Left ventricle myocardium inferior (tissue), 1 donor: ENCODE results near the gene OTULINL. TPM values are rescaled to one million over a fixed set of nuclear protein-coding genes. Genes with fewer than 3 reads are reported as not detected.
"Not testable (repeated sequence)": the region's sequence is repeated elsewhere in the genome, so short reads cannot be mapped to it uniquely, and the experiment has no call there.

Source experiments
- DNase-seq: peaks from one replicate; pipeline ENCODE4 v3.0.0-alpha.2; 2020
- H3K27ac ChIP-seq: fragments of 200-600 bp; replicated peaks from 2 replicates; pipeline ENCODE4 v1.8.0; 2021
- H3K27me3 ChIP-seq: fragments of 200-600 bp; 2 replicates; pipeline ENCODE4 v1.8.0; 2021; ENCODE audit warnings: low read depth
- H3K36me3 ChIP-seq: fragments of 200-600 bp; 2 replicates; pipeline ENCODE4 v1.8.0; 2021
- H3K4me1 ChIP-seq: fragments of 200-600 bp; 2 replicates; pipeline ENCODE4 v1.8.0; 2021
- H3K4me3 ChIP-seq: fragments of 200-600 bp; 2 replicates; pipeline ENCODE4 v1.8.0; 2021; ENCODE audit warnings: mild to moderate bottlenecking, moderate library complexity
- H3K9me3 ChIP-seq: fragments of 200-600 bp; replicated peaks from 2 replicates; pipeline ENCODE4 v1.8.0; 2021
- intact Hi-C: fragments of 100-400 bp; cut with micrococcal nuclease; formaldehyde crosslinking; loops from one replicate; pipeline ENCODE4 v1.11.0; 2022
- total RNA-seq: library from RNA; stranded (reverse); fragmentation: NEBNext Ultra II Directional; extraction: Animal tissue kit (Norgen Biotek cat#: 25700); gene quantifications from one replicate; pipeline ENCODE4 v1.2.1, GENCODE V29; 2021
- TF ChIP-seq, protein P1 (sequence below): fragments of 200-600 bp; IDR thresholded peaks from 2 replicates; pipeline ENCODE4 v1.8.0; 2021; ENCODE audit warnings: antibody characterized with exemption, mild to moderate bottlenecking, borderline replicate concordance
- donor health status: DM: no; HTN: yes; CAD: no; lungs with severe emphysema.

Gene OTULINL
- total RNA-seq, 1 donor from 2014 or later = 3.8 TPM

DNA sequence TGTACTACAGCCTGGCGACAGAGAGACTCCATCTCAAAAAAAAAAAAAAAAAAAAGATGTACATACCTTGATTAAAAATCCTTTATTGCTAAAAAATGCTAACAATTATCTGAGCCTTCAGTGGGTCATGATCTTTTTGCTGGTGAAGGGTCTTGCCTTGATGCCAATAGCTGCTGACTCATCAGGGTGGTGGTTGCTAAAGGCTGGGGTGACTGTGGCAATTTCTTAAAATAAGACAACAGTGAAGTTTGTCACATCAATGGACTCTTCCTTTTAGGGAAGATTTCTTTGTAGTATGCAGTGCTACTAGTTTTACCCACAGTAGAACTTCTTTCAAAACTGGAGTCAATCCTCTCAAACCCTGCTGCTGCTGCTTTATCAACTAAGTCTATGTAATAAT lies 33.9 kb upstream of the OTULINL start:
- peaks cover 17% of the 10 kb centered on the region for H3K9me3 ChIP-seq
- no peak for DNase-seq
- H3K27me3 ChIP-seq = peaks cover 31% of the 10 kb centered on the region
- no peak overlapping the region for H3K4me3 ChIP-seq
- no peaks in the 10 kb centered on the region for H3K4me1 ChIP-seq
- TF ChIP-seq, protein P1, sequence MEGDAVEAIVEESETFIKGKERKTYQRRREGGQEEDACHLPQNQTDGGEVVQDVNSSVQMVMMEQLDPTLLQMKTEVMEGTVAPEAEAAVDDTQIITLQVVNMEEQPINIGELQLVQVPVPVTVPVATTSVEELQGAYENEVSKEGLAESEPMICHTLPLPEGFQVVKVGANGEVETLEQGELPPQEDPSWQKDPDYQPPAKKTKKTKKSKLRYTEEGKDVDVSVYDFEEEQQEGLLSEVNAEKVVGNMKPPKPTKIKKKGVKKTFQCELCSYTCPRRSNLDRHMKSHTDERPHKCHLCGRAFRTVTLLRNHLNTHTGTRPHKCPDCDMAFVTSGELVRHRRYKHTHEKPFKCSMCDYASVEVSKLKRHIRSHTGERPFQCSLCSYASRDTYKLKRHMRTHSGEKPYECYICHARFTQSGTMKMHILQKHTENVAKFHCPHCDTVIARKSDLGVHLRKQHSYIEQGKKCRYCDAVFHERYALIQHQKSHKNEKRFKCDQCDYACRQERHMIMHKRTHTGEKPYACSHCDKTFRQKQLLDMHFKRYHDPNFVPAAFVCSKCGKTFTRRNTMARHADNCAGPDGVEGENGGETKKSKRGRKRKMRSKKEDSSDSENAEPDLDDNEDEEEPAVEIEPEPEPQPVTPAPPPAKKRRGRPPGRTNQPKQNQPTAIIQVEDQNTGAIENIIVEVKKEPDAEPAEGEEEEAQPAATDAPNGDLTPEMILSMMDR = no peak
- no peak overlapping the region for H3K27ac ChIP-seq
- intact Hi-C loops = no loop called here
- no peaks in the 10 kb centered on the region for H3K36me3 ChIP-seq

DNA sequence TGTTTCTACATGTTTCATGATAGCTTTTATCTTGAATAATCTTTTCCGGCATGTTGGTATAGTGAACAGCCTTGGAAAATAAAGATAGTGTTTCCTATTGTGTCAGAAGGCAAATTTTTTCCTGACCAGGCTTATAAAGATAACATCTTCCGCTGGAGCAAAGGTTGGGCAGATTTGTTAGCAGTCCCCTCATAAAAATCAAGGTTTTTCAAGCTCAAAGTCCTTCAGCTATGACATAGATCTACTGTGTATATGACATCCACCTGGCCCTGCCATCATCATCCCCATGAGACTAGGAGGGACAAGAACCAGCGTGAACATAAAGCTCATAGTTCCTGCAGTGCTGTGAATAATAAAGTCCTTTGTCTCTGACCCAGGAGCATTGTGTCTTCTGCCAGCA lies 30.4 kb upstream of the OTULINL start:
- Histone ChIP-seq H3K36me3 (no peaks in the 10 kb centered on the region), H3K27ac (no peak overlapping the region), H3K4me3 (no peak overlapping the region), H3K9me3 (peaks cover 18% of the 10 kb centered on the region), H3K4me1 (no peaks in the 10 kb centered on the region), H3K27me3 (peaks cover 35% of the 10 kb centered on the region)
- DNase-seq = no peak
- TF ChIP-seq, protein P1 = no peak
- intact Hi-C loops = no loop called here

DNA sequence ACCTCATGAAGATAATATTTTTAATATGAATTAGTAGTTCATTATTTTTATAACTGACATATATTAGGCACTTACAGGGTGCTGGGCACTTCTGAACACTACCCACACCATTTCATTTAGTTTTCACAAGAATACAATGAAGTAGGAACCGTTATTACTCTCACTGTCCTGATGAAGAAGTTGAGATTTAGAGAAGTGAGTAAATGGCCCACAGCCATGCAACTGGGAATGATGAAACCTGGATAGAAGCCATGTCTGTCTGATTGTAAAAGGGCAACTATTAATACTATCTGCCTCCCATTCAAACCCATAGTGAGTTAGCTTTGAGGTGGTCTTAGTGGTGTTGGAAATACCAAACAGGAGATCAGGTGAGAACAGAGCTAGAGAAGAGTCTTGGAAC lies 29.6 kb upstream of the OTULINL start:
- no peak overlapping the region for H3K27ac ChIP-seq
- H3K36me3 ChIP-seq = no peaks in the 10 kb centered on the region
- peaks cover 40% of the 10 kb centered on the region for H3K27me3 ChIP-seq
- TF ChIP-seq, protein P1 = no peak
- no peak overlapping the region for H3K4me3 ChIP-seq
- DNase-seq = no peak
- peaks cover 12% of the 10 kb centered on the region for H3K9me3 ChIP-seq
- no peaks in the 10 kb centered on the region for H3K4me1 ChIP-seq
- intact Hi-C loops = no loop called here

DNA sequence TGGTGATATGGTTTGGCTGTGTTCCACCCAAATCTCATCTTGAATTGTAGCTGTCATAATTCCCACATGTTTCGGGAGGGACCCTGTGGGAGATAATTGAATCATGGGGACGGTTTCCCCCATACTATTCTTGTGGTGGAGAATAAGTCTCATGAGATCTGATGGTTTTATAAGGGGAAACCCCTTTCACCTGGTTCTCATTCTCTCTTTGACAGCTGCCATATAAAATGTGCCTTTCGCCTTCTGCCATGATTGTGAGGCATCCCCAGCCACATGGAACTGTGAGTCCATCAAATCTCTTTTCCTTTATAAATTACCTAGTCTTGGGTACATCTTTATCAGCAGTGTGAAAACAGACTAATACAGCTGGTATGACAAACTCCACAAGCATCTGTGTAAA lies 27.3 kb upstream of the OTULINL start:
- Histone ChIP-seq H3K27me3 (peaks cover 55% of the 10 kb centered on the region), H3K9me3 (peaks cover 12% of the 10 kb centered on the region)
- H3K4me1 ChIP-seq, intact Hi-C loops, DNase-seq, H3K27ac ChIP-seq, H3K4me3 ChIP-seq, H3K36me3 ChIP-seq: not testable (repeated sequence)

DNA sequence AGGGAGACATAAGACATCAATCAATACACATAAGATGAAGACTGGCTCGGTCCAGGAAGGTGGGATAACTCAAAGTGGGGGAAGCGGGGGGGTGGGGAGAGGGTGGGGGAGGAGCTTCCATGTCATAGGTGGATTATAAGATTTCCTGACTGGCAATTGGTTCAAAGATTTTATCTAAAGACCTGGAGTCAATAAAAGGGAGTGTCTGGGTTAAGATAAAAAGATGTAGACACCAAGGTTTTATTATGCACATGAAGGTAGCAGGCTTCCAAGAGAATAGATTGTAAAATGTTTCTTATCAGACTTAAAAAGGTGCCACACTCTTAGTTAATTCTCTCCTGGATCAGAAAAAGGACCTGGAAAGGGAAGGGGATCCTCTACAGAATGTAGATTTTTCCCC lies 25.6 kb upstream of the OTULINL start:
- TF ChIP-seq, protein P1 = no peak
- intact Hi-C loops = no loop called here
- no peak for DNase-seq
- peaks cover 61% of the 10 kb centered on the region for H3K27me3 ChIP-seq
- no peak overlapping the region for H3K4me3 ChIP-seq
- H3K9me3 ChIP-seq = peaks cover 12% of the 10 kb centered on the region
- H3K4me1 ChIP-seq = no peaks in the 10 kb centered on the region
- no peaks in the 10 kb centered on the region for H3K36me3 ChIP-seq
- no peak overlapping the region for H3K27ac ChIP-seq

DNA sequence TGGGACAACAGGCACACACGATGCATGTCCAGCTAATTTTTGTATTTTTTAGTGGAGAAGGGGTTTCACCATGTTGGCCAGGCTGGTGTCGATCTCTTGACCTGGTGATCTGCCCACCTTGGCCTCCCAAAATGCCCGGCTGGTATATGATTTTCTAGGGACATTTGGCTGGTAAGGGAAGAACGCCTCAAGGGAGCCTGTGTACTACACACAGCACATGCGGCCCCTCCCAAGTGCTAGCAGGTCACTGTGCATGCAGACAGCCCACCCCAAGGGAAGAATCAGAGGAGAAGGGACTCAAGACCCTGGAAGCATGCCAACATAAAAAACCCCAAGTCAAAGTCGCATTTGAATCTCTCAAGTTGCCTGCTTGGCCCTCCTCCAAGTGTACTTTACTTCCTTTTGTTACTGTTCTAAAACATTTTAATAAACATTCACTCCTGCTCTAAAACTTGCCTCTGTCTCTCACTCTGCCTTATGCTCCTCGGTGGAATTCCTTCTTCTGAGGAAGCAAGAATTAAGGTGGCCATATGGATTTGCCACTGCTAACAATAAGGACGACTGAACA lies 24.3 kb upstream of the OTULINL start:
- Histone ChIP-seq H3K4me3 (no peak overlapping the region), H3K9me3 (peaks cover 5% of the 10 kb centered on the region), H3K4me1 (no peaks in the 10 kb centered on the region), H3K27me3 (peaks cover 56% of the 10 kb centered on the region), H3K36me3 (no peaks in the 10 kb centered on the region), H3K27ac (no peak overlapping the region)
- DNase-seq = peak; percentile 16
- TF ChIP-seq, protein P1 = no peak
- intact Hi-C loops = no loop called here
